Measurements from ENCODE around the gene SORCS2.

DNA sequence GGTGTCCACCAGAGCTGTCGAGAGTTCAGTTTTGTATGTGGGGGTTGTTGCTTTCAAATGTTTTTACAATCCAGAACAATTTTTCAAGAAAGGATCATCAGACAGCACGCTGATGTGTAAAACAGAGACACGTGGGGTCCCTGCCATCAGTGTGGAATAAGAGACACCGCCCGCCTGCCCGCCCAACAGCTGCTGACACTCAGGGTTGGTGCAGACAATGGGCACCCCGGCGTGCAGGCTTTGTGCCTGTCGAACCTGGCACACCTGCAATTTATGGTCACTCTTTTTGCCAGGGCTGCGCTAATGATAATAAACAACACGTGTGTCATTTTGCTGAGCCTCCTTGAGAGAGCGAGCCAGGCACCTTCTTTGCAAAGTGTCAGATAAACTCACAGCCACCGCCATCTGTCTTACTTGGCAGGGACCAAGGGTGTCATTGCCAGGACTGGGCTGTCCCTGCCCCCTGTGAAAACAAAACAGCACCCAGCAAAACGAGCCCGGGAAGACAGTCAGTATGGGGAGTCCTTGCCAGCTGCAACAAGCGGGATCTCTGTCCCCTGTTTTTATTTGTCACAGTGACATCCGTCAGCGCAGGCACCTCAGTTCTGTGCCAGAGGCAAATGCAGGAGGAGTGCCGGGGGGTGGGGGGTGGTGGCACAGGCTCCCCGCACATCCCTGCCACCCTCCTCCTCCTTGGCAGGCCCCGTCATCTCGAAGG lies 173.3 kb downstream of the SORCS2 start:
- TF ChIP-seq CTCF (IDR thresholded peaks at IDR 0.05), result no peak
- TF ChIP-seq POLR2A (IDR thresholded peaks at IDR 0.05), result no peak
